Measurements from ENCODE around the gene PRIMPOL. TPM values are rescaled to one million over a fixed set of nuclear protein-coding genes. Genes with fewer than 3 reads are reported as not detected.

The PRIMPOL gene
- polyA plus RNA-seq, 1 experiment: 12.2 TPM

- no peak for TF ChIP-seq CTCF (IDR thresholded peaks at IDR 0.05; ENCODE audit: low read depth, low read length)
- no peak overlapping the region for H3K27ac ChIP-seq (ENCODE audit: low read depth, low read length)
- no peak overlapping the region for H3K4me3 ChIP-seq (ENCODE audit: low read depth, low read length)
- ChIA-PET CTCF (no interaction called here), POLR2A (no interaction called here)
- no peaks in the 10 kb centered on the region for H3K27me3 ChIP-seq (ENCODE audit: control insufficient read depth, insufficient read depth, low read length)
- no peaks in the 10 kb centered on the region for H3K9me3 ChIP-seq (ENCODE audit: control insufficient read depth, insufficient read depth, low read length)
- no peak for DNase-seq (ENCODE audit: low read depth, low spot score)
Observed at GRCh38 chr4:184675018-184675417, 25.5 kb downstream of the PRIMPOL start.

GRCh38 chr4:184675821-184676492, 26.4 kb downstream of the PRIMPOL start:
- Histone ChIP-seq H3K27ac (ENCODE audit: low read depth, low read length) (no peak overlapping the region), H3K9me3 (ENCODE audit: control insufficient read depth, insufficient read depth, low read length) (no peaks in the 10 kb centered on the region), H3K4me3 (ENCODE audit: low read depth, low read length) (no peak overlapping the region), H3K27me3 (ENCODE audit: control insufficient read depth, insufficient read depth, low read length) (no peaks in the 10 kb centered on the region)
- ChIA-PET CTCF (no interaction called here), POLR2A (no interaction called here)
- no peak for DNase-seq (ENCODE audit: low read depth, low spot score)
- no peak for TF ChIP-seq CTCF (IDR thresholded peaks at IDR 0.05; ENCODE audit: low read depth, low read length)

GRCh38 chr4:184680698-184681097, 31.2 kb downstream of the PRIMPOL start:
- CTCF ChIA-PET: no interaction called here

GRCh38 chr4:184681916-184682315, 32.4 kb downstream of the PRIMPOL start:
- Histone ChIP-seq H3K27ac (ENCODE audit: low read depth, low read length) (no peak overlapping the region), H3K4me3 (ENCODE audit: low read depth, low read length) (no peak overlapping the region), H3K9me3 (ENCODE audit: control insufficient read depth, insufficient read depth, low read length) (no peaks in the 10 kb centered on the region), H3K27me3 (ENCODE audit: control insufficient read depth, insufficient read depth, low read length) (no peaks in the 10 kb centered on the region)
- ChIA-PET CTCF (no interaction called here), POLR2A (no interaction called here)
- TF ChIP-seq CTCF (IDR thresholded peaks at IDR 0.05; ENCODE audit: low read depth, low read length): no peak
- no peak for DNase-seq (ENCODE audit: low read depth, low spot score)

More at GRCh38 chr4:184680698-184681097, 31.2 kb downstream of the PRIMPOL start:
- Histone ChIP-seq H3K27me3 (ENCODE audit: control insufficient read depth, insufficient read depth, low read length) (no peaks in the 10 kb centered on the region), H3K27ac (ENCODE audit: low read depth, low read length) (no peak overlapping the region), H3K4me3 (ENCODE audit: low read depth, low read length) (no peak overlapping the region), H3K9me3 (ENCODE audit: control insufficient read depth, insufficient read depth, low read length) (no peaks in the 10 kb centered on the region)
- TF ChIP-seq CTCF (IDR thresholded peaks at IDR 0.05; ENCODE audit: low read depth, low read length): no peak
- POLR2A ChIA-PET: no interaction called here
- no peak for DNase-seq (ENCODE audit: low read depth, low spot score)

GRCh38 chr4:184684491-184685189, 35.1 kb downstream of the PRIMPOL start:
- Histone ChIP-seq H3K4me3 (ENCODE audit: low read depth, low read length) (no peak overlapping the region), H3K9me3 (ENCODE audit: control insufficient read depth, insufficient read depth, low read length) (no peaks in the 10 kb centered on the region), H3K27ac (ENCODE audit: low read depth, low read length) (no peak overlapping the region), H3K27me3 (ENCODE audit: control insufficient read depth, insufficient read depth, low read length) (no peaks in the 10 kb centered on the region)
- DNase-seq (ENCODE audit: low read depth, low spot score): no peak
- POLR2A ChIA-PET: no interaction called here
- CTCF ChIA-PET: interaction anchor here (1.0 to 1.6 kb wide), 2 partner anchors 61 to 421 kb away, joined by 3 to 5 read pairs; no protein-coding TSS in a partner anchor
- TF ChIP-seq CTCF (IDR thresholded peaks at IDR 0.05; ENCODE audit: low read depth, low read length): no peak

All from AG04450 (cell line).